ENCODE data around the gene NUP133.

DNA sequence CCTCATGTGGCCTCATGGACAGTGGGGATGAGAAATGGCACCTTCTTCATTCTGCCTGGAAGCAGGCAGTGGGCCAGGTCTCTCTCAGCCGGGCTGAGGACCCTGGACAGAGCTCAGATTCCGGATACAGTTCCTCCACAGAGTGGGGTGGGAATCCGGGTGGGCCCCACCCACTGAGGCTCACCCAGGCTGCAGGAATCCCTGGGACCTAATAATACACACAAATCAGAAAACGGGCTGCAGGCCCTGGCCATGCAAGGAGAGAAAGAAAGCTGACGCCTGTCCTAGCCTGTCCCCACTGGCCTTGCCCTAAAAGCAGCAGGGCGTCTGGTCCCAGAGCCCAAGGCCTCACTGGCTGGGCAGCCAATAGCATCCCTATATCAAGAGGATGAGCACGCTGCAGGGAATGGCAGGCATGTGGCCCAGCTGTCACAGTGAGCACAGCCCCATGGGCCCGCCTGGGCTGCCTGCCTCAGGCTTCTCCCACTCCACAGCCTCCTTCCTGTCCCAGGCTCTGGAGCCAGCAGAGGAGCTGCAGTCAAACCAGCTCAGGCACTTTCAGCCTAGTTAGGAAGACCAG lies 99.6 kb downstream of the NUP133 start:
- TF ChIP-seq, protein P1, sequence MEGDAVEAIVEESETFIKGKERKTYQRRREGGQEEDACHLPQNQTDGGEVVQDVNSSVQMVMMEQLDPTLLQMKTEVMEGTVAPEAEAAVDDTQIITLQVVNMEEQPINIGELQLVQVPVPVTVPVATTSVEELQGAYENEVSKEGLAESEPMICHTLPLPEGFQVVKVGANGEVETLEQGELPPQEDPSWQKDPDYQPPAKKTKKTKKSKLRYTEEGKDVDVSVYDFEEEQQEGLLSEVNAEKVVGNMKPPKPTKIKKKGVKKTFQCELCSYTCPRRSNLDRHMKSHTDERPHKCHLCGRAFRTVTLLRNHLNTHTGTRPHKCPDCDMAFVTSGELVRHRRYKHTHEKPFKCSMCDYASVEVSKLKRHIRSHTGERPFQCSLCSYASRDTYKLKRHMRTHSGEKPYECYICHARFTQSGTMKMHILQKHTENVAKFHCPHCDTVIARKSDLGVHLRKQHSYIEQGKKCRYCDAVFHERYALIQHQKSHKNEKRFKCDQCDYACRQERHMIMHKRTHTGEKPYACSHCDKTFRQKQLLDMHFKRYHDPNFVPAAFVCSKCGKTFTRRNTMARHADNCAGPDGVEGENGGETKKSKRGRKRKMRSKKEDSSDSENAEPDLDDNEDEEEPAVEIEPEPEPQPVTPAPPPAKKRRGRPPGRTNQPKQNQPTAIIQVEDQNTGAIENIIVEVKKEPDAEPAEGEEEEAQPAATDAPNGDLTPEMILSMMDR (IDR thresholded peaks at IDR 0.05) = no peak
- TF ChIP-seq POLR2A (IDR thresholded peaks at IDR 0.05) = no peak

All from thyroid gland (tissue), 4 donors.